Fibroblast of lung (primary cell): ENCODE data around the gene PDE8B.

Experiments used
- CTCF ChIP-seq, 2 donors: IDR thresholded peaks in 1 of 2; conservative IDR thresholded peaks in 1 of 2; 1 replicate in 1 of 2; 2 replicates in 1 of 2; pipeline ENCODE4 v1.5.1; 2011 to 2012; ENCODE audit warnings: low read length in 2 of 2, control low read depth in 1 of 2, inconsistent platforms in 1 of 2, low read depth in 1 of 2, mild to moderate bottlenecking in 1 of 2
- EZH2 ChIP-seq: IDR thresholded peaks from 2 replicates; pipeline ENCODE4 v1.5.1; 2012; ENCODE audit warnings: low read length, control low read depth, mild to moderate bottlenecking; ENCODE audit errors: missing control alignments

GRCh38 chr5:77437194-77437593 lies 226.7 kb downstream of the PDE8B start:
- TF ChIP-seq CTCF (conservative IDR thresholded peaks at IDR 0.05 in 1 of 2, IDR thresholded peaks at IDR 0.05 in 1 of 2; ENCODE audit: low read depth in 1 of 2, low read length in 2 of 2) (no peak), EZH2 (no peak)
